NCI-H510A treated with DMSO at 0.1 percent for 48 hours (cell line): ENCODE results near the gene MYO1A.
A peak's percentile ranks its signal among the peaks of the same experiment; 100 is the strongest.
"Not testable (repeated sequence)": the region's sequence is repeated elsewhere in the genome, so short reads cannot be mapped to it uniquely, and the experiment has no call there.

ENCODE experiments used
- DNase-seq: peaks from one replicate; lab custom pipeline; 2025; lab: John Stamatoyannopoulos, UW

The MYO1A gene

DNA sequence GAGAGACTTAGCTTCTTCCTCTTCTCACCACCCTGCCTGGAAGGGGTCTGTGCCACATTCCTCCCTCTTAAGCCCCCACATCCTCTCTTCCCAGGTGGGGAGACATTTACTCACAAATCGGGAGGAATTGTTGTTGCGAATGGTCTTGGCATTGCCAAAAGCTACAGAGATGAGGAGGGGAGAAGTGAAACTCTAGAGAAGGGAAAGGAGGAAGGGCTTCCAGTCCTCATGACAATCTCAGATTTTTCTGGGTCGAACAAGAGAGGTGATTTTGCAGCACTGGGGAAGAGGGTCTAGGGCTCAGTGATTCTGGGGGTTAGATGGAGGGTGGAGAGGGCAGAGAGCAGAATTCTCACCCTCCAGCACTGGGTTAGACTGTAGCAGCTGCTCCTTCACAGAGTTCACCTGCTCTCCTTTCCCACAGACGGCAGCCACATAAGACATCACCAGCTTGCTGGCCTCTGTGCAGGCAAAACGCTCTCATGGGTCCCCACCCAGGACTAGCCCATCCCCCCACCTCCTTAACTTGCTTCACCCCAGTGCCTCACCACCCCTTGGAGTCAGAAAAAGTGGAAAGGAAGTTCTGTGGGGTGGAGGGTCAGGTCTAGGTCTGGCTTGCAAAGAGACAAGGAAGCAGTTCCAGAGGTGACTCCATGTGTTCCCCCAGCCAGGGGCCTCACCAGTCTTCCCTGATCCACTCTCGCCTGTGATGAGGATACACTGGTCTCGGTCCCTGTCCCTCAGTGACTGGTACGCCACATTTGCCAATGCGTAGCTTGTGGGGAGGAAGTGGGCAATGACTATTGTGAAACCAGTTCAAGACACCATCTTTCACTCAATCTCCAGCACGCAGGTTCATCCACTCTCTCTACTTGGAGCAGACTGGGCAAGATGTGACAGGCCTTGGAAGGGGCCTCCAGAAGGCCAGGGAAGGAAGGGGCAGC lies 2.7 kb downstream of the MYO1A start:
- DNase-seq, result no peak

DNA sequence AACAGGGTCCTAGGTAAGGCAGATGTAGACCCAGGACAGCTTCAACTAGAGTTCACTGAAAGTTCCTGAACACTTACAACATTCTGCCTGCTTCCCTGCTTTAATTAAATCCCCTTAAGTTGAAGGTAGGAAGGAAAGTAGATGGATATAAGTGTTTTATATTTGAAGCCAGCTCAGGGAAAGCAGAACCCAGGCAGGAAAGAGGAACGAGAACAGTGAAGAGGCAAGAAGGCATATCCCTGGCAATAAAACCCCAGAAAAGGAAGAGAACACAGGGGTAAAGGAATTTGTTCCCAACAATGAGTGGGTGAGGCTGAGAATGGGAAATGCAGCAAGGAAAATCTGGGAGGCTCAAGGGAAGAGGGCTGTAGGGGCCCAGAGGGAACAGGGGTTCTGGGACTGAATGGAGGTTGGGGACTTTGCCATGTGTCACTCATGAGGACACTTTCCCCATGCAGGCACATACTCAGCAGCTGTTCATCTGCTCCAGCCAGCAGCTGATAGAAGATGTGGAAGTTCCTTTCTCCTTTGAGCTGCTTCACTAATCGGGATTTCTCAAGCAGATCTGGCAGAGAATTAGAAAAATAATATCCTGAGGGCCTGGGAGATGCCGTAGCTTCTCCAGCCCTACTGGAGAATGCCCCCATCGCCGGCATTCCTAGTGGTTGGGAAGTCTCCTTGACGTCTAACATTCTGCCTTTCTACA lies 3.7 kb downstream of the MYO1A start:
- DNase-seq, result no peak

DNA sequence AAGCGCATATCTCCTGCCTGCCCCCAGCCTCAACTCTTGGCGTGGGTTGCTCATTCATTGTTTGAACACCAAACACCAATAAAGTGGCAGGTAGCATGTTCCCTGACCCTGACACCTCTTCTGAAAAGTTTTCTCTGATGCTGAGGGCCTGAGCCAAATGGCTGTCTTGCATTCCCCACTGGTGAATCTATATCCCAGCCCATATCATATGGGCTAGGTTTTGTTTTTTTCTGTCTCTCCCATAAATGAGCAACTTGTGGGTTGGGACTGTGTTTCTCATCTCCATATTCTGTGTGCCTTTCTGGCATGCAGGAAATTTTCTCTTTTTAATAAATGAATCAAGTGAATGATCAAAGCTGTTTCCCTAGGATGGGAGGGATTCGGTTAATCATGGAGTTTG lies 5.0 kb downstream of the MYO1A start:
- DNase-seq, result no peak

DNA sequence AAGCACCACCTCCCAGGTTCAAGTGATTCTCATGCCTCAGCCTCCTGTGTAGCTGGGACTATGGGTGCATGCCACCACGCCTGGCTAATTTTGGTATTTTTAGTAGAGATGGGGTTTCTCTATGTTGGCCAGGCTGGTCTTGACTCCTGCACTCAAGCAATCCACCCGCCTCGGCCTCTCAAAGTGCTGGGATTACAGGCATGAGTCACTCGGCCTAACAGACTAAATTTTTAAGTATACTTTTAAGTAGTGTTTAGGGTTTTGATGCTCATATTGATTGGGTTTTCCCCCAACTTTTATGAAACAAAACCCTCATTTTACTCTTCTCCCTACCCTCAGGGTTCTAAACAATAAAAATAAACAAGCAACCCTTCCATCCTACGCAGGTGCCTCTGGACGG lies 5.5 kb downstream of the MYO1A start:
- no peak for DNase-seq

DNA sequence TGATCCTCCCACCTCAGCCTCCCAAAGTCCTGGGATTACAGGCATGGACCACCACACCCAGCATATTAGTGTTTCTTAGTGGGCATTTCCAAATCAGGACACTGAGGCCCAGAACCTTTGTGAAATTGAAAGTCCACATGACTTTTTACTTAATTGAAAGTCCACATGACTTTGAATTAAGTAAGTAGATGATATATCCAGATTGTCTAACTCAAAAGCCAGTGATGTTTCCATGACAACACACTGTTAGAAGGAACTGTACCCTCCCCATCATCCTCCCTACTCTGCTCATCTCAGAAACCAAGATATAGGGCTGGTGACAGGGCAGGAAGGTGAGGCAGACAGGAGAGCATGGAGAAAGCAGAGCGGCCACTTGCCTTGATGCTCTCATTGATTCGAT lies 7.2 kb downstream of the MYO1A start:
- no peak for DNase-seq

DNA sequence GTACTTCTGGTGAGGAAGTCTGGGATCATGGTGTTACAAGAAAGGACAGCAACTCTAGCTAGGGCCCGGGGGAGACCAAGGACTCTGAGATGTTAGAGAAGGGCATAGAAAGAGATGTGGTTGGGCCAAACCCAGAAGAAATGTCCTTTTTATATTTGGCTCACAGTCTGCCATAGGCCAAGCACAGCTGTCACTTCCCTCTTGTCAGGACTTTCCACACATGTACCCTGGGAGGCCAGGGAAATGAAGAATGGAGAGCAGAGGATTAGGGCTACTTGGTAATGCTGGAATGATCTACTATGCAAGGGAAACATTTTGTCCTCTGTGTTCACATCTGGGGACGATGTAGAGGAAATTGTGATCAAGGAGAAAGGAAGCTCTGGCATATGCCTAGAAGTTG lies 9.2 kb downstream of the MYO1A start:
- DNase-seq, result no peak

DNA sequence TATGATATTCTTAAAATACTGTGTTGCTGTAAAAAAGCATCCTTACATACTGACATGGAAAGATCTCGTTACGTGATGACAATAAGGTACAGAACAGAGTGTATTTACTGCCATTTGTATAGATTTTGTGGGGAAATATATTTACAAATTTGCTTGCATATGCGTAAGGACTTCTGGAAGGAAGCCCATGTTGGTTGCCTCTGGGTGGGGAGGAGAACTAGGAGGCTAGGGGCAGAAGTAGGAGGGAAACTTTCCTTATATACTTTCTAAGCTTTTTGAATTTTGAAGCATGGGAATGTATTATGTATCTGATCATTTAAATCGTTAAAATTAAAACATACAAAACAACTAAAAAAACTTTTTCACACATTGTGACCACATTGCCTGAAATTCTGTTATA lies 9.7 kb downstream of the MYO1A start:
- no peak for DNase-seq

DNA sequence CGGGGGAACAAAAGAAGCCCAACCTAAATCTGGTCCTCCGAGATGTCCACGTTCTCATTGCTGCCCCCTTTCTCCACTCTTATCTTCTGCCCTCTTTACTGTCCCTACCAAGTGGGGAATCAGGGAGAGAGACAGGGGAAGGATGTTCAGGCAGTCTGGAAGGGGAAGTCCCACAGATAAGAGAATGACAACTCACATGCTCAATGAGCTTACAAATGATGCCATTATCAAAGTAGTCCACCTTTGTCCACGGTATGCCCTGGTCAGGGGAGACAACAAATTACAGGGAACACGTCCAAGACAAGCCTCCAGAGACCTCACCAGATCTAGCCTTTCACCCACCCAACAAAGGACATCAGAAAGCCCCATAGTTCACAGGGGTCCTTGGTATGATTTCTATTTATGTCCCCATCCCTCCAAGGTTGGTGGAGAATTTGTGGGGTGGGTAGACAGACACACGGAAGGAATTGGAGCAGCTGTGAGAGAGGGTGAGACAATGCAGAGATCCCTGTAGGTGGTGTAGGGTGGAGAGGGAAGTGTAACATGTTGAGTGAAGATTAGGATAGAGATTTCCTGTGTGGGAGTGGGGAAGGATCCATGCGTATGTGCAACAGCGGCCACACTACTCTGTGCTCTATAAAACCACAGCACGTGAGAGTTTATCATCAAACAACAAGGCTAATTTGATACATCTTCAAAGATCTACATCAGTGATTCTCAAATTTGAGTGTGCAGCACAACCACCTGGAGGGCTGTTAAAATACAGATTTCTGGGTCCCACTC lies 10.7 kb downstream of the MYO1A start:
- no peak for DNase-seq

DNA sequence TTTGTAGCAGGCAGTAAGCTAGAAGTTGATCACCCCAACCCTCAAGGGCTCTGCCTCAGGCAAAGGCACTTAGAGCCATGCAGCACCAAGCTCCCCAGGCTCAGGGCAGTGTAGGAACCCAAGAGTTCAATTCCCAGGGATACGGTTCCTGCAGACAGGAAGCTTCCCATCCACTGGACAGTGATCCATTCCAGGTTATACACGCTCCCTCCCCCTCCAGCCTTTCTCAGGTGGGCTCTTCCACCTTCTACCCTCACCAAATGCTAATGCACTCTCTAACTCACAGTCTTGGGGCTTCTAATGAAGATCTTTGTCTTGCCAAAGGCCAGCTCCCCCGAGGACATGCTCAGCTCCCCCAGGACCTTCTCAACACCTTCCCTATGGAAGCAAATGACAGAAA lies 12.7 kb downstream of the MYO1A start:
- DNase-seq, result no peak

DNA sequence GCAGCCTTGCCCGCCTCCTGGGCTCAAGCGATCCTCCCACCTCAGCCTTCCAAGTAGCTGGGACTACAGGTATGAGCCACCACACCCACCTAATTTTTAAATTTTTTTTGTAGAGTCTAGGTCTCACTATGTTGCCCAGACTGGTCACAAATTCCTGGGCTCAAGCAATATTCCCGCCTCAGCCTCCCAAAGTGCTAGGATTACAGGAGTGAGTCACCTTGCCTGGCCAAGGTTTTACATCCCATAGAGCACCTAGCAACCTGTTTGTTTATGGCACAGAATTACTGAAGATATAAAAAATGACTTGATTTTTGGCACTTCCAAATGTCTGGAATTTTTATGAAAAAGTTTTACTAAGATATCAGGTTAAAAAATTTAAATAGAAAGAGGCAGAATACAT lies 16.5 kb downstream of the MYO1A start:
- no peak for DNase-seq

DNA sequence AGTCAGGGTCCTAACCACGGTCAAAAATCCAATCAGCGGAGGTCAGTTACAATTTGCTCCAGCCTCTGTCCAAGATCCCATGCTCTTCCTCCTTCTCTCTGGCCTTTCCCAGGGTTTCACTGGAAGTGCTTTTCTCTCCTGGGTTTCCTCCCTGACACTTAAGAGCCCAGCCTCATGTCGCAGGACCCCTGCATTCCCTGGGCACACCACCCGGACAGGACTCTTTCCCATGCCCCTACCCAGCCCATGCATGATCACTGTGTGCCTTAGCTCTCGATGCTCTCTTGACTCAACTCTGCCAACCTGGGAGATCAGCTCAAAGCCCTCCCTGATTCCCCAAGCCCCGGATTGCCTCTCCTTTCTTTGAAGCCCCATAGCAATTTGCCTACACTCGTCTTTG lies 18.1 kb downstream of the MYO1A start:
- DNase-seq, result no peak

DNA sequence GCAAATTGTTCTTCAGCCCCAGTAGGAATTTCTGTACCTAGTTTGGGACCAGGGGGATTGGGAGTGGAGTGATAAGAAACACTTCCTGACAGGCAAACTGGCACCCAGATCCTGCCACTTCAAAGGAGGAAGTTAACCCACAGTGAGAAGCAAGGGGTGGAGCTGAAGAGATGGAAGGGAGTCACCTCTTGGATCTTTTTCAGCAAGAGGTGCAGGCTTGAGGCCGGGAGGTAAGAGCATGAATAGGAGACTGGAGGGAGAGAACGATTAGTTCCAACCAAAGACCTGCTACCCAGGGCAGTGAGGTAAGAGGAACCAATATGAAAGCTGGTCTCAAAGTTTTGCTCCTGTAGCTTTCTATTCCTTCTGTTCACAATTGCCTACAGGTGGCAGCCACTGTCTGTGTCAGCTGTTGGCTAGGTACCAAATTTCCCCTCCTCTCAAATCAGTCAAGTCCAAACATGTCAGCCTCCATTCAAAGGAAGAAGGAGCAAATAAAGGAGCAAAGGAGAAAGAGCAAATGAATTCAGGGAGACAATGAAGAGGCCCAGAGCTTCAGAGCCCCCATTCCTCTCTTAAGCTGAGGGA lies 18.7 kb downstream of the MYO1A start:
- peak; percentile 96 for DNase-seq

DNA sequence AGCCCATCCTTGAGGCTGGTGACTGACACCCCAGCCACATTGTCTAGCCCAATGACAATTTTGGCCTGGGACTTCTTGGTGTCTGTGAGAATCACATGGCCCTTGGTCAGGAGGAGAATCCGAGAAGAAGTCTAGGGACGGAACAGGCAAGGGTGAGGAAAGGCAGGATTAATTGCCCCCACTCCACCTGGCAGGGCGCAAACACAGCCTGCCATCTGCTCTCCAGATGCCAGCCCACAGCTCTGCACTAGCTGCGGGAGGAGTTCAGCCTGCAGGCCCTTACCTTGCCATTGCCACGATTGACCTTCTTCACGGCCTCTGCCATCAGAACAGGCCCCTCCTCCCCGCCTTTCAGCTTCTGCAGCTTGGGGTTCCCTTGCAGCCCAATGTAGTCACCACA lies 20.5 kb downstream of the MYO1A start:
- peak; percentile 27 for DNase-seq

DNA sequence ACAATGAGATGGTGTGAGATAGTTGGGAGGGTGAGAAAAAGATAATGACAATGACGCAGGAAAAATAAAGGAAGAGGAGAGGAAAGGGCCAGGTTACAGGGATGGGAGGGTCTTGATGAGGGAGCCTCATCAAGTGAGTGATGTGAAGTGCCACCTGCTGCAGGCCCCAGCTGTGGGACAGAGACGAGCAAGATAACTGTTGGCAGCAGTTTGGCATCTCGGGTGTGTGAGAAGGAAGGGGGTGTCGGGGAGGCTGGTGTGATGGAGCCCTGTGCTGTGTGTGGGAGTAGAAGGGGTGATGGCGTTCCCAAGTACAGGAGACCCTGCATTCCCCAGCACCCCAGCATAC lies 22.1 kb downstream of the MYO1A start:
- peak; percentile 30 for DNase-seq

DNA sequence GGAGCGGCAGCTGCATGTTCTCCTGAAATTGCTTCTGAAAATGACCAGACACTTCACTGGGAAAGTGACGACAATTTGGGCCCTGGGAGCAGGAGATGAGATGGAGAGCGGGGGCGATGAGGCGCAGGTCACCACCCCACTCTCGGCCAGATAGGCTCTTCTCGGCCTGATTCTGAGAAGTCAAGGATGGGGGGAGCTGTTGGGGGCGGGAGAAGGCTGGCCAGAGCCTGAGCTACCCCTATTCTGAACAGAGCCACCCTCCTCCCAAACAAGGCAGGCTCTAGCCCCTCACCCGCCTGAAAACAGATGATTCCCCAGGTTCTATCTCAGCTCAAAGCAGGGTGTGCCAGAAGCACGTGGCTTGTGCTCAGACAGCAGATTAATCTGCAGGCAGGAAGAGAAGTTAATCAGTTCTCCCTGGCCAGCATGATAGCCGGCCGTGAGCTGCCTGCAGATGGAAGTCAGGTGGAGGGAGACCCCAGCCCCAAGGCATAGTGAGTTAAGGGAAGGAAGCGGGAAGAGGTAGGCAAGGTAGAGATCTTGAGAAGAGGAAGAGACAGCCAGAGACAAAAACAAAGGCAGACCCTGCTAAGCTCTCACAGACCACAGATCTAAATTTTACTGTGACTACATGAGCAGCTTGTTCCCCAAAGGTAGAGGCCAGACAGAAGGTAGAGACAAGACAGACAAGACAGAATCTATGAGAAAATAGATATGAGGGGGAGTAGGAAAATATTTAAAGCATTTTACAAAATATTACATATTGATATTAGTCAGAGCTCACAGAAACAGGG lies 22.7 kb downstream of the MYO1A start:
- peak; percentile 32 for DNase-seq

DNA sequence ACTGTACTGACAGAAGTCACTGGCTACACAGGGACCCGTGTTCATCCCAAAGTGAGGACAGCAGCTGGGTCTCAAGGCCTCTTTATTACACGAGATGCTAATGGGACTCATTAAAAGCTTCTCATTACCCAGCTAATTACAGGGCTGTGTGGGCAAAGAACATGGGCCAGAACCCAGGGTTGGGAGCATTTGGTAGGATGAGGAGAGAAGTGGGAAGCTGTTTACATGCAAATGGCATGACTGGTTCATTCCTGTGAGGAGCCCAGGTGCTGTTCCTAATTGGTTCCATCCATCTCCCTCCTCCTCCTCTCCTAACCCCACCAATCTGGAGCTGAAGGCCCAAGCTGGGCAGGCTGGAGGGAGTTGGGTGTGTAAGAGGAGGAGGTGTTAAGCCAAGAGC lies 24.7 kb downstream of the MYO1A start:
- no peak for DNase-seq

DNA sequence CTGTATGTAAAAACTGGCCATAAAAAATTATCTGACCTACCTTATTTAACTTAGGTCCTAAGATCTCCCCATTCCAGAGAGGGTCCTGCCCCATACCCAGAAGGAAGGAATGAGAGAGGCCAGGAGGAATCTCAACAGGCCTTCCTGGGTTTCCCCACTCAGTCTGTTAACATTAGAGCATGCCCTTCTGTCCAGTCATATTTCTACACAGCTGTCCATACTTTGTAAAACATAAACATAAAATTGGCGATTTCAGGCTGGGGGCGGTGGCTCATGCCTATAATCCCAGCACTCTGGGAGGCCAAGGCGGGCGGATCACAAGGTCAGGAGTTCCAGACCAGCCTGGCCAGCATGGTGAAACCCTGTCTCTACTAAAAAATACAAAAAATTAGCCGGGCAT lies 27.6 kb downstream of the MYO1A start:
- not testable (repeated sequence) for DNase-seq

DNA sequence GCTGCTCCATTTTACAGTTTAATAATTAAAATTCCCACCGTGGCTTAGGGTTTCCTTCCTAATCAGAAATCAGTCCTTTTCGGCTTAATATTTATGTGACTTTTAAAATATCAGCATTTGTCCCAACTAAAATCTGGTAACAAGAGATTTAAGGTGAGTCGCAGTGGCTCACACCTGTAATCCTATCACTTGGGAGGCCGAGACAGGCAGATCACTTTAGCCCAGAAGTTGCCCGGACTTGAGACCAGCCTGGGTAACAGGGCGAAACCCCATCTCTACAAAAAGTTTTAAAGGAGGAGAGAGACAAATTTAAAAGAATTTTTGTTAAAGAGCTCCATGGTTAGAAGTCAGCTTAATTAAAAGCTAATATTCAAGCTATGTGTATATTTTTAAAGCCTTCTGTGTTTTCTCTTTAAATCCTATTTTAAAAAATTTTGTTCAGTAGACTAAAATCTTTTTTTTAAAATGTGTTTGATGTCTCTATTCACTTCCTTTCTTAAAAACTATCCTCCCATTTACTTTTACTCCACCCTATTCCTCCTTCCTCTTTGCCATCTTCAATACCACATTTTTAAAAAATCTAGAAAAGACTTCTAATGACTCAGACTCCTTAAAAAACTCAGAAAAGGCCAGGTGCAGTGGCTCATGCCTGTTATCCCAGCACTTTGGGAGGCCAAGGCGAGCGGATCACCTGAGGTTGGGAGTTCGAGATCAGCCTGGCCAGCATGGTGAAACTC lies 29.8 kb downstream of the MYO1A start:
- DNase-seq, result no peak

DNA sequence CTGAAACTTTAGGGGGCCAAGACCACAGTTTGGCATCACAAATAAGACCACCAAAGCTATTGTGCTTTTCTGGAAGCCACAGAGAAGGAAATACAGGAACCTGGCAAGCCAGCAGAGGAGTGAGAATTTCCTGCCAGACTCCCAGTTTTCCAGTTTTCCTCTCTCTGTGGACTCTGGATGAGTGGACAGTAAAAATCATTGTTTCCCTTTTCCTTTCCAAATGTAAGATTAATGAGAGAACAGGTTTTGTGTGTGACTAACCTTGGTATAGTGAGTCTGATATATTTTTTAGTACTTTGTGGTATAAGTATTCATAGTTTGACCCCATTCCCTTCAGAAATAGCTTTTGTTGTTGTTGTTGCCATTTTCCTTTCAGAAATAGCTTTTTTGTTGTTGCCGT lies 31.0 kb downstream of the MYO1A start:
- no peak for DNase-seq

DNA sequence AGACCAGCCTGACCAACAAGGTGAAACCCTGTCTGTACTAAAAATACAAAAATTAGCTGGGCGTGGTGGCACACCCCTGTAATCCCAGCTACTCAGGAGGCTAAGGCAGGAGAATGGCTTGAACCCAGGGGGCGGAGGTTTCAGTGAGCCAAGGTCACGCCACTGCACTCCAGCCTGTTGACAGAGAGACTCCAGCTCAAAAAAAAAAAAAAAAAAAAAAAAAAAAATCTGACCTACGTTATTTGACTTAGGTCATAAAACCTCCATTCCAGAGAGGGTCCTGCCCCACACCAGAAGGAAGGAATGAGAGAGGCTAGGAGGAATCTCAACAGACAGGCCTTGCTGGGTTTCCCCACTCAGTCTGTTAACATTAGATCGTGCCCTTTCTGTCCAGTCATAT lies 31.6 kb downstream of the MYO1A start:
- DNase-seq, result not testable (repeated sequence)

DNA sequence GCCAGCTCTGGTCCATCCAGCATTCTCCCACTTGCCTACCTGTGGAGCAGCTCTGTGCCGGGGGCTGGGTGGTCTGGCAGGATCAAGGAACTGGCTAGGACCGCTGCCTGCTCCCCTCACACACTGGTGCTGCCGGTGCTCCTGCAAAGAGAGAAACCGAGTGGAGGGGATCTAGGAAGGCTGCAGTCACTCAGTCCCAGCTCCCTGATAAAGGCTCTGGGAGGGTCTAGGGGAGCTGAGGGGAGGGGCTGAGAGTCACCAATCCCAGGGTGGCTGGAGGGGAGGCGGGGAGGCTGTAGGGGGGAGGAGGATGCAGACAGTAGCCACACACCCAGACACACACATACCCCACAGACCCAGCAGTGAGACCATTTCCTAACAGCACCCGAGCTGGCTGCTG lies 33.6 kb downstream of the MYO1A start, which contains the start of gene TAC3:
TSS of gene TAC3 (minus strand) at position 182 of the 400 bp plus-strand sequence. CDS start 732 bp downstream, outside the sequence.
- DNase-seq, result no peak
